ENCODE measurements around the gene COLQ. TPM values are rescaled to one million over a fixed set of nuclear protein-coding genes. Genes with fewer than 3 reads are reported as not detected.
A peak's percentile ranks its signal among the peaks of the same experiment; 100 is the strongest.
"Not testable (repeated sequence)": the region's sequence is repeated elsewhere in the genome, so short reads cannot be mapped to it uniquely, and the experiment has no call there.

Gene COLQ
- total RNA-seq, 1 donor from 2014 or later: 1.1 TPM

GRCh38 chr3:15538345-15538744 lies 16.8 kb upstream of the COLQ start:
- no peak overlapping the region for H3K27ac ChIP-seq
- no peaks in the 10 kb centered on the region for H3K36me3 ChIP-seq
- H3K27me3 ChIP-seq: no peaks in the 10 kb centered on the region
- no peaks in the 10 kb centered on the region for H3K4me1 ChIP-seq
- intact Hi-C loops (cut with DNase I): no loop called here
- TF ChIP-seq CTCF (IDR thresholded peaks at IDR 0.05): no peak
- ATAC-seq (no peak), DNase-seq (no peak)
- H3K4me3 ChIP-seq: no peak overlapping the region
- no peaks in the 10 kb centered on the region for H3K9me3 ChIP-seq

DNA sequence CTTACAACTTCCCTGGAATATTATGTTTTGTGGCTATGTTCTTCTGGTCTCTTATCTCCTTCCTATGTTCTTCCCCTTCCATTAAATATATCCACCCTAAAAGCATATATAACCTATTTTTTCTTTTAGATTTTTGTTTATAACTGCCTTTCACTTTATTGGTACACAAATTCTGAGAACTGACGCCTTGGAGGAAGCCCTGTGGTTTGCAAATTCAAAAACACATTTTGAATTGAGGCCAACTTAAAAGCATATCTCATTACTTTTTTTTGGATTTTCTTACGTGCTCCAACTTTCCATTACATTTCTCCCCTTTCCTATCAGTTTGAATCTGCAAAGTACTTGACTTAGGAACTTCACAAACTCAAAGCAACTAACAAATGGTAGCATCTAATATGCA lies 15.3 kb upstream of the COLQ start:
- H3K9me3 ChIP-seq: no peaks in the 10 kb centered on the region
- no peak overlapping the region for H3K4me3 ChIP-seq
- ATAC-seq (no peak), DNase-seq (no peak)
- no peak overlapping the region for H3K27ac ChIP-seq
- no peaks in the 10 kb centered on the region for H3K27me3 ChIP-seq
- H3K36me3 ChIP-seq: no peaks in the 10 kb centered on the region
- intact Hi-C loops (cut with DNase I): no loop called here
- no peaks in the 10 kb centered on the region for H3K4me1 ChIP-seq
- no peak for TF ChIP-seq CTCF (IDR thresholded peaks at IDR 0.05)

DNA sequence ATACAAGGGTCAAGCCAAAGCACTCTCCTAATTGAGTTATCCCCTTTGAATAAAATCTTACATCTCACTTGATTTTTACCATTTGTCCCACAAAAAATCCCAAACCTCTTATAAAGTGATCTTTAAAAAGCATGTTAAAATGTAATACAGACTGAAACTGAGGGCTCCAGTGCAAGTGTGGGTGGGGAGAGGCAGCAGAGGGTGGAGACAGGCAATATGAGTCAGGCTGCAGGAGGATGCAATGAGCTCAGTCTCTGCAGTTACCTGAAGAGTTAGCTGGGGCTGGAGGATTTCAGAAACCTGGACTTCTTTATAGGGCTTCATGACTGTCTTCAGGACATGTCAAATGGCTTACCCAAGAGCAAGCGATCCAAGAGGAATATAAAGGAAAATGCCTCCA lies 14.2 kb upstream of the COLQ start:
- Histone ChIP-seq H3K36me3 (no peaks in the 10 kb centered on the region), H3K9me3 (no peaks in the 10 kb centered on the region), H3K4me3 (no peak overlapping the region), H3K27me3 (no peaks in the 10 kb centered on the region), H3K27ac (no peak overlapping the region), H3K4me1 (no peaks in the 10 kb centered on the region)
- ATAC-seq (peak; percentile 44), DNase-seq (no peak)
- TF ChIP-seq CTCF (IDR thresholded peaks at IDR 0.05): no peak
- intact Hi-C loops (cut with DNase I): no loop called here

GRCh38 chr3:15532614-15533013 lies 11.1 kb upstream of the COLQ start:
- H3K36me3 ChIP-seq; H3K27ac ChIP-seq; H3K27me3 ChIP-seq; H3K4me3 ChIP-seq; H3K9me3 ChIP-seq; intact Hi-C loops (cut with DNase I); DNase-seq; ATAC-seq: not testable (repeated sequence)
- H3K4me1 ChIP-seq: peaks cover 14% of the 10 kb centered on the region

GRCh38 chr3:15531346-15531745 lies 9.8 kb upstream of the COLQ start:
- no peak for DNase-seq
- no peak for ATAC-seq
- Histone ChIP-seq H3K36me3 (no peaks in the 10 kb centered on the region), H3K4me1 (peaks cover 14% of the 10 kb centered on the region), H3K9me3 (no peaks in the 10 kb centered on the region), H3K27ac (no peak overlapping the region), H3K27me3 (no peaks in the 10 kb centered on the region), H3K4me3 (no peak overlapping the region)
- no peak for TF ChIP-seq CTCF (IDR thresholded peaks at IDR 0.05)
- intact Hi-C loops (cut with DNase I): no loop called here

DNA sequence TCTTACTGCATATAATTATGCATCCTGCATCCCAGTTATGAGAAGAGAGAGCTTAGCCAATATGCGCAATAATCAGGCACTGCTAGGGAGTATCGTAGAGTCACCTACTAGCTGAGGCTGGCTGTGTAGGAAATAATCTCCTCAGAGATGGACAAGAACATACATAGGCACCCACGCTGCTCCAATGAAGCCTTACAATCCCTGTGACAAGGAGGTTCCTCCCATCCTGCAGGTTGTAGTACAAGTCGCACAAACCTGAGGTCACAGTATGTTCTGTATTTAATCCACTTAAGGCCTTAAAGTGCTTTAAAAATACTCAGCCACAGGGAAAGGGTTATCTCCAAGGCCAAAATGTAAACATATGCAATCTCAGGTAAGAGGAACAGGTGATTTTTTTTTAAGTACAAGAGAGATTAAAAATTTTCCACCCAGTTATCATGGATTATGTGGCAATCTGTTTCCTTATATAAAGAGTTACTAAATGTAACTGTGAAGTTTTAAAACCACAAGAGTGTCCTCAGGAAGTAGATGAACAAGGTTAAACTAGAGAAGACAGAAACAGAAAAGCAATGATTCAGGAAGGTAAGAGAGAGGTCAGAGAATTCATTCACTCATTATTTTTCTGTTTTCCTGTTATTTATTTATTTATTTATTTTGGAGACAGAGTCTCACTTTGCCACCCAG lies 7.5 kb upstream of the COLQ start:
- Histone ChIP-seq H3K27ac (peak overlapping the region; percentile 80), H3K4me3 (no peak overlapping the region), H3K9me3 (no peaks in the 10 kb centered on the region), H3K27me3 (no peaks in the 10 kb centered on the region), H3K4me1 (peaks cover 14% of the 10 kb centered on the region), H3K36me3 (no peaks in the 10 kb centered on the region)
- DNase-seq (no peak), ATAC-seq (peak; percentile 96)
- no peak for TF ChIP-seq CTCF (IDR thresholded peaks at IDR 0.05)
- intact Hi-C loops (cut with DNase I): no loop called here

Data from upper lobe of right lung (tissue), 1 donor.